ENCODE measurements around the gene PMIS2. TPM values are rescaled to one million over a fixed set of nuclear protein-coding genes. Genes with fewer than 3 reads are reported as not detected.

Gene PMIS2
- total RNA-seq, 1 experiment from 2014 or later = not detected

DNA sequence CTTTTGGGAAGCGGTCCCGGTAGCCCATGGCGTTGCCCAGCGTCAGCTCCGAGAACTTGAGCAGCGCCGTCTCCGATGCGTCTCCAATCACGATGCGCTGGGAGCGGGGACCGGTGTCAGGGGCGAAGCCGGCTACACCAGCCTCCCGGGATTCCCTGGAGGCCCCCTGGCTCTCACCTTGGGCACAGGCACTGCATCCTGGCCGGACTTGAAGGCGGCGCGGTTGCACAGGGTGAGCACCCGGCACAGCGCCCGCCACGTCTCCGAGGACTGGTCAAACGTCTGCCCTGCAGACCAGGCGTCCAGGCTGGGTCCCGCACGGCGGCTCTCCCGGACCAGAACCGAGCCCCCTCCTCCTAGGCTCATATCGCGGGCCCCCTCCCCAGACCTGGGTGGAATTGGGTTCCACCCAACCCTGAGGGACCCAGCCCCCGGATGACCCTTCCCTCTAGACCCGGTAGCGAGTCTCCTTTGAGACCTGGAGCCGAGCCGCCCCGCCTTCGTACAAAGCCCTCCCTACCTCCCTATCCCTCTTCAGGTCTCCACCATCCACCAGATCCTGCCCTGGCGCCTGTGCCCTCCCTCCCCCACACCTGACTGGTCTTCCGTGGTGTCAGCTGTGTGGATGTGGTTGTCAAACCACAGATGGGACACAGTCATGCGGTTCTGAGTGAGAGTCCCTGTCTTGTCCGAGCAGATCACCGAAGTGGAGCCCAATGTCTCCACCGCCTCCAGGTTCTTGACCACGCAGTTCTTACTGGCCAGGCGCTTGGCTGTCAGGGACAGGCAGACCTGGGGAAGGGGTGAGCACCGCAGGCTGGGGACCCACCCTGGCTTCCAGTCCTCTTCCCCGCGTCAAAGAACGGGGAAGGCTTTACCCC is 27.3 kb upstream of the PMIS2 start (continued):
- TF ChIP-seq, protein P1, sequence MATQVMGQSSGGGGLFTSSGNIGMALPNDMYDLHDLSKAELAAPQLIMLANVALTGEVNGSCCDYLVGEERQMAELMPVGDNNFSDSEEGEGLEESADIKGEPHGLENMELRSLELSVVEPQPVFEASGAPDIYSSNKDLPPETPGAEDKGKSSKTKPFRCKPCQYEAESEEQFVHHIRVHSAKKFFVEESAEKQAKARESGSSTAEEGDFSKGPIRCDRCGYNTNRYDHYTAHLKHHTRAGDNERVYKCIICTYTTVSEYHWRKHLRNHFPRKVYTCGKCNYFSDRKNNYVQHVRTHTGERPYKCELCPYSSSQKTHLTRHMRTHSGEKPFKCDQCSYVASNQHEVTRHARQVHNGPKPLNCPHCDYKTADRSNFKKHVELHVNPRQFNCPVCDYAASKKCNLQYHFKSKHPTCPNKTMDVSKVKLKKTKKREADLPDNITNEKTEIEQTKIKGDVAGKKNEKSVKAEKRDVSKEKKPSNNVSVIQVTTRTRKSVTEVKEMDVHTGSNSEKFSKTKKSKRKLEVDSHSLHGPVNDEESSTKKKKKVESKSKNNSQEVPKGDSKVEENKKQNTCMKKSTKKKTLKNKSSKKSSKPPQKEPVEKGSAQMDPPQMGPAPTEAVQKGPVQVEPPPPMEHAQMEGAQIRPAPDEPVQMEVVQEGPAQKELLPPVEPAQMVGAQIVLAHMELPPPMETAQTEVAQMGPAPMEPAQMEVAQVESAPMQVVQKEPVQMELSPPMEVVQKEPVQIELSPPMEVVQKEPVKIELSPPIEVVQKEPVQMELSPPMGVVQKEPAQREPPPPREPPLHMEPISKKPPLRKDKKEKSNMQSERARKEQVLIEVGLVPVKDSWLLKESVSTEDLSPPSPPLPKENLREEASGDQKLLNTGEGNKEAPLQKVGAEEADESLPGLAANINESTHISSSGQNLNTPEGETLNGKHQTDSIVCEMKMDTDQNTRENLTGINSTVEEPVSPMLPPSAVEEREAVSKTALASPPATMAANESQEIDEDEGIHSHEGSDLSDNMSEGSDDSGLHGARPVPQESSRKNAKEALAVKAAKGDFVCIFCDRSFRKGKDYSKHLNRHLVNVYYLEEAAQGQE (IDR thresholded peaks at IDR 0.05; ENCODE audit: low read depth) = no peak
- TF ChIP-seq POLR2A (IDR thresholded peaks at IDR 0.05; ENCODE audit: borderline replicate concordance, extremely low read depth, insufficient read depth, insufficient read length) = no peak
- TF ChIP-seq ZFX (IDR thresholded peaks at IDR 0.05) = no peak
- TF ChIP-seq SRF (IDR thresholded peaks at IDR 0.05; ENCODE audit: low read depth) = no peak
- no peak for TF ChIP-seq SIN3A (IDR thresholded peaks at IDR 0.05; ENCODE audit: low read depth)

DNA sequence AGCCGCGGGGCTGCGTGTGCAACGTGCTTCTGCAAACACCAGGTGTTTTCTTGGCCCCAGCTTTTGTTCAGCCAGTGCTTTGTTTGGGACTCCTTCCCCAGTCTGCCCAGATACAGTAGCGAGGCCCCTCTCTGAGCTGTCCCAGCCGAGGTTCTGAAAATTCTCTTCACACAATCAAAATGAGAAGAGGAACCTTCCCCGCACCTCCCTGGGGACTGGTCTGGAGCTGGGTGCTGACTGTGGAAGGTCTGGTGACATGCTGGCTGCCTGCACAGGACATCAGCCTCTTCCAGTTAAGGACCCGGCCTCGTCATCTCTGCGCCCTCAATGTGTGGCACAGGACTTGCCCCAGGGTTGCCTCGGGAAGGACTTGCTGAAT is 26.7 kb upstream of the PMIS2 start:
- Histone ChIP-seq H3K4me2 (ENCODE audit: low read length) (no peak overlapping the region), H3K79me2 (ENCODE audit: insufficient read depth, low read length) (no peaks in the 10 kb centered on the region), H2AFZ (ENCODE audit: low read depth, low read length, poor library complexity, severe bottlenecking) (no peak overlapping the region), H4K20me1 (ENCODE audit: insufficient read depth) (no peaks in the 10 kb centered on the region), H3K27me3 (ENCODE audit: insufficient read depth, low read length) (no peaks in the 10 kb centered on the region), H3K27ac (ENCODE audit: low read depth, low read length) (no peak overlapping the region), H3K4me1 (ENCODE audit: control insufficient read depth in 1 of 2, insufficient read depth in 2 of 2, low read length in 2 of 2) (peaks cover 0 to 12% of the 10 kb centered on the region in 2 experiments; a peak in 2 of 4 replicates), H3K9ac (ENCODE audit: low read length) (no peak overlapping the region), H3K9me2 (ENCODE audit: insufficient read depth) (no peaks in the 10 kb centered on the region), H3K36me3 (ENCODE audit: control insufficient read depth in 1 of 2, insufficient read depth in 2 of 2, low read length in 2 of 2) (no peaks in the 10 kb centered on the region), H3K9me3 (ENCODE audit: control insufficient read depth in 1 of 2, insufficient read depth in 1 of 2, low read depth in 1 of 2, low read length in 2 of 2) (no peaks in the 10 kb centered on the region), H3K4me3 (replicated peaks in 1 of 2; ENCODE audit: low read depth in 1 of 2, low read length in 2 of 2) (no peak overlapping the region)
- POLR2A ChIA-PET = no interaction called here
- RAD21 ChIA-PET (ENCODE audit: low non-redundant PET in 1 of 2, low total read pairs in 2 of 2, uncharacterized antibody in 2 of 2, unreplicated experiment in 2 of 2) = no interaction called here
- intact Hi-C loops (cut with micrococcal nuclease) = no loop called here
- DNase-seq (ENCODE audit: low read depth, low spot score) (no peak), ATAC-seq (no peak)
- CTCF ChIA-PET = no interaction called here
- BruUV-seq (replicated peaks) = no TSS peak
- TF ChIP-seq, protein P2, sequence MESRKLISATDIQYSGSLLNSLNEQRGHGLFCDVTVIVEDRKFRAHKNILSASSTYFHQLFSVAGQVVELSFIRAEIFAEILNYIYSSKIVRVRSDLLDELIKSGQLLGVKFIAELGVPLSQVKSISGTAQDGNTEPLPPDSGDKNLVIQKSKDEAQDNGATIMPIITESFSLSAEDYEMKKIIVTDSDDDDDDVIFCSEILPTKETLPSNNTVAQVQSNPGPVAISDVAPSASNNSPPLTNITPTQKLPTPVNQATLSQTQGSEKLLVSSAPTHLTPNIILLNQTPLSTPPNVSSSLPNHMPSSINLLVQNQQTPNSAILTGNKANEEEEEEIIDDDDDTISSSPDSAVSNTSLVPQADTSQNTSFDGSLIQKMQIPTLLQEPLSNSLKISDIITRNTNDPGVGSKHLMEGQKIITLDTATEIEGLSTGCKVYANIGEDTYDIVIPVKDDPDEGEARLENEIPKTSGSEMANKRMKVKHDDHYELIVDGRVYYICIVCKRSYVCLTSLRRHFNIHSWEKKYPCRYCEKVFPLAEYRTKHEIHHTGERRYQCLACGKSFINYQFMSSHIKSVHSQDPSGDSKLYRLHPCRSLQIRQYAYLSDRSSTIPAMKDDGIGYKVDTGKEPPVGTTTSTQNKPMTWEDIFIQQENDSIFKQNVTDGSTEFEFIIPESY (IDR thresholded peaks at IDR 0.05; ENCODE audit: extremely low read depth, insufficient replicate concordance, low read length) = no peak
- TF ChIP-seq SIN3A (IDR thresholded peaks at IDR 0.05; ENCODE audit: low read depth) (no peak), JUND (IDR thresholded peaks at IDR 0.05) (no peak), RAD21 (IDR thresholded peaks at IDR 0.05; ENCODE audit: low read depth) (no peak), ZNF274 (IDR thresholded peaks at IDR 0.05; ENCODE audit: low read depth, low read length) (no peak), CEBPB (IDR thresholded peaks at IDR 0.05; ENCODE audit: low read depth) (no peak), POLR2AphosphoS5 (IDR thresholded peaks at IDR 0.05; ENCODE audit: low read depth, low read length) (no peak), SRF (IDR thresholded peaks at IDR 0.05; ENCODE audit: low read depth) (no peak), SP1 (IDR thresholded peaks at IDR 0.05; ENCODE audit: low read depth) (no peak), TCF7L2 (IDR thresholded peaks at IDR 0.05; ENCODE audit: borderline replicate concordance, extremely low read depth, insufficient read depth, insufficient read length) (no peak)
- TF ChIP-seq, protein P1 (IDR thresholded peaks at IDR 0.05; ENCODE audit: low read depth) = no peak

Measured in HCT116 (cell line).